GM21515 (cell line): Measurements from ENCODE around the gene RSPO1.
"Not testable (repeated sequence)": the region's sequence is repeated elsewhere in the genome, so short reads cannot be mapped to it uniquely, and the experiment has no call there.

Source experiments
- ATAC-seq: cut with Tn5 transposase; IDR thresholded peaks from one replicate; pipeline ENCODE4 v1.9.1; 2021; ENCODE audit not compliant: unreplicated experiment

The RSPO1 gene, protein sequence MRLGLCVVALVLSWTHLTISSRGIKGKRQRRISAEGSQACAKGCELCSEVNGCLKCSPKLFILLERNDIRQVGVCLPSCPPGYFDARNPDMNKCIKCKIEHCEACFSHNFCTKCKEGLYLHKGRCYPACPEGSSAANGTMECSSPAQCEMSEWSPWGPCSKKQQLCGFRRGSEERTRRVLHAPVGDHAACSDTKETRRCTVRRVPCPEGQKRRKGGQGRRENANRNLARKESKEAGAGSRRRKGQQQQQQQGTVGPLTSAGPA

DNA sequence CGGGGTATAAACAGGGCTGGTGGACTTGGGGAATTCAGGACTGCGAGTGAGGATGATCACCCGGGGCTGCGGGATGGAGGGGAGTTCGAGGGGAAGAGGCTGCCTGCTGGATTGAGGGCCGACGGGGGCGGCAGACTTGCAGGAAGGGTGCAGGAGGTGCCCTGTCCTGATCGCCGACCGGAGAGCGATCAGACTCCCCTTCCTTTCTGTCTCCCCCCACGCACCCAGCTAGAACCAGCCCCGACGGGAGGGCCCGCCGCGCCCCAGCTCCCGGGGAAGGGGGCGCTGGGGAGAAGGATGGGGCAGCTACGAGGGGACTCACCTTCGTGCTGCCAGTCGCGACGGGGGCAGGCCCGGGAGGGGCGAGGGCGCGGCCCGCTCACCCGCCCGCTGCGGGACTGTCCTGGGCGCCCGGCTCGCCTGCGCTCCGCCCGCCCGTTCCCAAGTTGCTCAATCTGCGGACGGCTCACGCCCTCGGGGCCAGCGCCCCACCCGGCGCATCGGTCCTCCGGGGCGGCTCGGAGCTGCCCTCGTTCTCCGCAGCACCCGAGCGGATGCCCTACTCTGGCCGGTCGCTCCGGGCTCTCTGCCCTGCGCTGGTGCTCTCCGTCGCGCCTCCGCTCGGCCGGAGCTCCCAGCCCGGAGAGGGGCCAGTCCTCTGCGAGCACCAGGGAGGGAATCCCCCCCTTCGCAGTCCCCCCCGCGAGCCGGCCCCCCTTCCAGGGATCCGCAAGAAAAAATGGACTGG is at the start of gene RSPO1:
Gene RSPO1, minus strand, starts transcription at position 649 of the 748 bp plus-strand sequence. CDS start 5,231 bp downstream, outside the sequence.
- no peak for ATAC-seq

DNA sequence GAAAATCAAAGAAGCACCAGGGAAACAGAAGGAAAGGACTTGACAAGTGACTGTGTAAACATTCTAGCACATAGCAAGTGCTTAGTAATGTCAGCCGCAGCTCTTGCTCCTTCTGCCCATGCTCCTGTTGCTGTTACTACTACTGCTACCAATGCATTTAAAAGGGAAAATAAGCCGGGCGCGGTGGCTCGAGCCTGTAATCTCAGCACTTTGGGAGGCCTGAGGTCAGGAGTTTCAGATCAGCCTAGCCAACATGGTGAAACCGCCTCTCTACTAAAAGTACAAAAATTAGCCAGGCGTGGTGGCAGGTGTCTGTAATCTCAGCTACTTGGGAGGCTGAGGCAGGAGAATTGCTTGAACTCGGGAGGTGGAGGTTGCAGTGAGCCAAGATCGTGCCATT is 49.5 kb upstream of the RSPO1 start:
- ATAC-seq, result not testable (repeated sequence)

DNA sequence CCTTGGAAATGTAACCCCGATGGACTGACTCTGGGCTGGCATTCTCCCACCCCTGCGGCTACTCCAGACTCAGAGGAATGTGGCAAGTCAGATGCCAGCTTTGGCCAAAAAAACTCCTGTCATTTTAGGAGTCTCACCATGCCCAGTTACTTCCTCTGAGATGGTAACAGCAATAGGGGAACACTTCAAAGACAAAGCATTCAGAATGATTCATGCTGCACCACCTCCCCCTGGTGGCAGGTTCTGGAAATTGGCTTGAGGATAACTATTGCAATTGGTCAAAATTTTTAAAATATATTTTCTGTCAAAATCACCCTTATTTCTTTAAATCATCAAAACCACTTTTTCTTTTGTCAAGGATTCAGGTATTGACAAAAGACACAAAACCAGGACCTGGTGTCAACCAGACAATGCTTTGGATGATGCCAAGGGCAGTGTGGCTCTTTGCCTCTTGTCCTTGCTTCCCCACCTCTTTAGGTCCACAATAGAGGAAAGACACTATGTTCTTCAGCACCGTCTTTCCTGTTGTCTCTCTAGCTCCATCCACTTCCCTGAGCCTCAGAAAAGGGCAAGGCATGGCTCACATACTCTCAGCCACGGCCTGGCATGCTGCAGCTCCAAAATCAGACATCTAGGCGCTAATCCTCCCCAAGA is 47.8 kb upstream of the RSPO1 start:
- no peak for ATAC-seq

DNA sequence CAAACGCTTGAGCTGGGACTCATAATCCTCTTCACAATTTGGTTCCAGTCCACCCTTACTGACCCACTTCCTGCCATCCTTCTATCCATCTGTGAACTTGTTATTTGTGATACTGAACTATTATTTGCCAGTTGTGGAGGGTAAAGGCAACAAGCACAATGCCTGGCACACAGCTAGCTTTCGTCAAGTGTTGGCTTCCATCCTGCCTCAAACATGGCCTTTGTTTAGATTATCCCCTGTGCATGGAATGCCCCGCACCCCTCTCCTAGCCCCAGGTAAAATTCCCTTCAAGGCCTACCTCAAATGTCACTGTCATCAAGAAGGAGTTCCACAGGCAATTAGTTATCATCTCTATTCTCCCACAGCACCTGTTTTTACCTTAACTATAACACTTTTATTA is 46.2 kb upstream of the RSPO1 start:
- no peak for ATAC-seq

DNA sequence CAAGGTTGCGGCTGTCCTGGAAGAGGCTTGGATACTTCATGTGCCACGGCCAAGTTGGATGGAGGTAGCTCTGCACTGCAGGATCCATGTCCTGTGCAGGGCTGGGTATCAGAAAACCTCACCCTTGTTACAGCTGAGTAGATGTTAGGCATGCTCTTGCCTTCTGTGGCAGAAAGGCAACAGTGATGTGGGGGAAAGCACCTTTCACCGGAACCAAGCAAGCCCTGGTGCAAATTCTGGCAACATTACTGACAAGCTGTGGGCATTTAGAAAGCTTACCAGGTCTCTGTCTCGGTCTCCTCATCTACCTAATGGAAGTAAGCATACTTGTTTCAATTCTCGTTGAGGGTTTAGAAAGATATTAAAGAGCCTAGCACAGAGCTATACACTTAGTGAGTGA is 43.1 kb upstream of the RSPO1 start:
- no peak for ATAC-seq

DNA sequence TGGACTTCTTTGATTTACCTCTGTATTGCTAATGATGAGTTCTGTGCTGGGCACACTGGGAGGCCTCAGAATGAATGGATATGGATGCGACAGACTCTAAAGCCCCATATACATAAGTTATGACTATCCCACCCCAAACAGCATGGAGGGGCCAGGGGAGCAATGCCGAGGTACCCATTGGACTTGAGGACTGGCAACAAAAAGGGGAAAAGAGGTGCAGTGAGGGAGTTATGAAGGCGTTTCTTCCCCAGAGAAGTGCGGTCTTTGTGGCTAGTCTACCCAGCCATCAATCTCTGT is 42.4 kb upstream of the RSPO1 start:
- ATAC-seq, result no peak

DNA sequence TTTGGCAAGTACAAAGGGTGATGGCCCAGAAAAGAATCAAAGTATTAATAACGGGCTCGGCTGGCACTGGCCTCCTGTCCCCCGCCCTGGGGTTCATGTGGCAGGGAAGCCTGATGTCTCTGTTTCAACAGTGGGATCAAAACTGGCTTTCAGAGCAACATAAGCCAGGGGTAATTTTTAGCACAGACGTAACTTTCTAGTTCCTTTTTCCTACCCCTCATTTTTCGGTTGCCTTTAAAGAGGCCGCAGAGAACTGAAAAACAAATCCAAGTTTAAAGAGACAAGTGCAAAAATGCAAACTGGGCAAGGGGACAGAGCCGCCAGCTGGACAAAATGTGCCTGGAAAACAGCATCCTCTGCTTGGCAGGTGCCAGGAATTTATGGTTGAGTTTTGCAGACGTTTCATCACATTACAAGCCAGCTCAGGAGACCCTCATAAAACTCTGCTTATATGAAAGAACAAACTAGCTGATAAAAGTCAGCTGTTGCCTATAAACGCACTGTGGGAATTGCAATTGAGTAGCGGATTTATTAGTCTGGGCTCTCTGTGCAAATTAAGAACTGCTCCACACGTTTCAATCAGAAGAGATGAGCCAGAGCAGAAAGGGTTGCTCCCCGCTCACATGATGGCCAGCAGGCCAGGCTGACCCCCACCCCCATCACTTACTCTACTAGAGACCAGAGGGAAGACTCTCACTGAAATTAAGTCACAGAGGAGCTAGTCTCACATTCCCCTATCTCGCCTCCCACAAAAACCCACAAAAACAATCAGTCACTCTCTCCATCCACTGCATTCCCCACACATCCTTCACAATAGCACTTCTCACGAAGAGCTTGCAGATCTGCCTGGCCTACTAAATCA is 41.8 kb upstream of the RSPO1 start:
- ATAC-seq, result no peak

DNA sequence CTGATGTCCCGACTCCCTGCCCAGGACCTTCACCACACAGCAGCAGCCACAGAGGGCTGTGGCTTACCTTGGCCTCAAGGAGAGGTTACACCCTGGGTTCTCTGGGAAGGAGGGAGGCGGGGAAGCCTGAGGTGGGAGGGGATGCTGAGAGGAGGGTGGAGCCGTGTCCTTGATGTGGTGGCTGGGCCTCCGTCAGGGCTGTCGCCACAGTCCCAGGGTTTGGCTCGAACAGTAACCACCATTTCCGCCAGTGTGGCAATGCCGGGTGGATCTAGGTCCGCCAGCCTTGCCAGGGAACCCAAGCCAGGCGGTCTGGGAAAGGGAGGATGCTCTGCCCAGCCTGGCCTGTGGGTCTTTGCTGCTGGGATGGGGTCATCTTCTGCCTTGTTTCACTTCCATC is 39.2 kb upstream of the RSPO1 start:
- no peak for ATAC-seq

DNA sequence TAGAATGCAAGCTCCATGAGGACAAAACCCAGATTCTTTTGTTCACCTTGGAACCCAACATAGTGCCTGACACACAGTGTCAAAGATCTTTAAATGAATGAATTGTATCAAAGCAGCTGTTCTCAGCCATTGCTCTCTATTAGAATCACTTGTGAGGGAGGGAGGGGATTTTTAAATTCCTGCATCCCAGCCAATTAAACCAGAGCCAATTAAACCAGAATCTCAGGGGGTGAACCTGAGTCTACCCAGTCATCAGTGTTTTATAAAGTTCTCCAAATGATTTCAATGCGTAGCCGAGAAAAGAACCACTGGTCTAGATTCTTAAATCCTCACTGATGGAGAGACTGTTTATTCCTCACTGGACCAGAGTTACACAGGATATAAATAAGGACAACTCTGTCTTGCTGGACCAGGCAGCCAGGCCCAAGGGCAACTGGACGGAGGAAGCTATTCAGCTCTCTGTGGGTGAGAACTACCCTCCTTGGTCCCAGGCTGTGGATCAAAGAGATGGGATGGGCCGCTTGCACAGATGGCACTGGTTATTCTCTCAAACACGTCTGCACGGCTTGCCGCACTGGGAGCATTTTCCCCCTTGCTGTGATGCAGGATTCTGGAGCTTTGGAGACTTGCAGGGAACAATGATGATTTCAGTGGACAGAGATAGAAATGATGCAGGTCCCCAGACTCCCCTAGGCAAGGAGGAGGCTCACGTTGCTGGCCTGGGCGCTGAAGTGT is 37.6 kb upstream of the RSPO1 start:
- ATAC-seq, result no peak

DNA sequence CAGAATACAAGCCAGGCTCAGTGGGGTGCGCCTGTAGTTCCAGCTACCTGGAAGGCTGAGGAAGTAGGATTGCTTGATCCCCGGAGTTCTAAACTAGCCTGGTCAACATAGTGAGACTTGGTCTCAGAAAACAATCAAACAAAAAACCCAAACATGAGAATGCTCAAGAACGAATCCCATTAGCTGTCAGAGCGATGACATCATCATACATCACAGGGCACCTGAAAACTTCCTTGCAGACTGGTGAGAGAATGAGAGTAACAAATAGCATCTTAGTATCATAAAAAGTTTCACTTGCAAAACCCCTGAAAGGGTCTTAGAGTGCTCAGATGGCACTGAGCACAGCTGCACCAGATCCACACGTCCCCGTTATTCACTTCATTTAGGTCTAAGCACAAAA is 36.6 kb upstream of the RSPO1 start:
- no peak for ATAC-seq

DNA sequence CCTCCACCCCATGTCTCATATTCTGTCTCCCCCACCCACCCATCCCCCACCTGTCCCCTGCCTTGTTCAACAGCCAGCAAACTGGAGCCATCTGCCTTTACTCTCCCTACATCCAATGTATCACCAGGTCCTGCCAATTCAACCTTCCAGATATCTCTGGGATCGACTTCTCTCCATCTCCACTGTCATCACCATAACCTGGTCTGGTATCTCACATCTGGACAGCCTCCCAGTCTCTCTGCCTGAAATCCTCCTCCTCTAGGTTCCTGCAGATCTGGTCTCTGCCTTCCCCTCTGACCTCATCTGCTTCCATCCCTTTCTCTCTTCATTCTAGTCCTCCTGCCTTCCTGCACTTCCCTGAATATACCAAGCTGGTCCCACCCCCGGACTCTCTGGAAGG is 35.4 kb upstream of the RSPO1 start:
- no peak for ATAC-seq

DNA sequence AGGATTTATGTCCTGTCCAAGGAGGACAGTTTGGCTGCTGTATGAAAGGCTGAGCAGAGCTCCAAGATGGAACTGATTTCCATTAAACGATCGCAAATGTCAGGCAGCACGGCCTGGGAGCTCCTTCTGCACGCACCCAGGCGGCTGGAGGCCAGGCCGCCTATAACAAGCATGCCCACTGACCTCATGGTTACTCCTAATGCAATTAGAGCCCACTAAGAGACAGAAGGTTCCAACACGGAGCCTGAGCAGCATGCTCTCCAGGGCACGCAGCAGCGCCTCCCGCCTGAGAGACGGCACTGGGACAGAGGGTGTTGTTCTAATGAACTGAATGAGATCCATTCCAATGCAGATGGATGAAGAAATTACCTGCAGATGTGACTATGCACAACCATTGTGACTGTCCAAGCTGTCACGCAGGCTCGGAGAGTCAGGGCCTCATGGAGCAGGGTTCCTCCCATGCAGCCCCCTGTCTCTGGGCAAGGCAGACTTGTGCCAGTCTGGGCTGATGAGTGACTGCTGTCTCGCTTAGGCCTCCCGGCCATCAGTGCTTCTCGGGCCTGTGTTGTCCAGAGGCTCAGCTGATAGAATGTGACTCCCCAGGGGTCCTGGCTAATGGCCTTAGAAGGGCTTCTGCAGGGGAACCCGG is 32.5 kb upstream of the RSPO1 start:
- no peak for ATAC-seq

DNA sequence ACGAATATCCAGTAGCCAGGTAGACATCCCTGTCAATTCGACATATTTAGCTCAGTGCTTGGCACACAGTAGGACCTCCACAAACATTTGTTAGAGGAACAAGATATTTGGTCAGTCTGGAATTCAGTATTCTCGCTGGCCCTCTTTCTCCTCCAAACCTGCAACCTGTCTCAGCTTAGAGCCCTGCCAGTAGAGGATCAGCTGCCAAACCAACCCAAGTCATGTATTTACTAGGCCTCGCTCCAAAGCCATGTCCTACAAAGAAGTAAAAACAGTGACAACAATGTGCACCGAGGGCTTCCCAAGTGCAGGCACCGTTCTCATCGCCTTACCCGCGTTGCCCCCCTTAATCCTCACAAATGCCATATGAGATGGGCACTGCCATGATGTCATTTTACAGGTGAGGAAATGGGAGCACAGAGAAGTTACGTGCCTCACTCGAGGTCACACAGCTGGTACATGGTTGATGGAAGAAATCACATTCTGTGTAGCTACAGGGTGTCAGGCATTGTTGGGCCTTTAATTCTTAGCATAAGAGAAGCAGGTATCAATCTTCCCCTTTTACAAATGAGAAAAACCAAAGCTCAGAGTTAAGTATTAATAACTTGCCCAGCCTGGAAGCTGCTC is 31.7 kb upstream of the RSPO1 start:
- ATAC-seq, result no peak

DNA sequence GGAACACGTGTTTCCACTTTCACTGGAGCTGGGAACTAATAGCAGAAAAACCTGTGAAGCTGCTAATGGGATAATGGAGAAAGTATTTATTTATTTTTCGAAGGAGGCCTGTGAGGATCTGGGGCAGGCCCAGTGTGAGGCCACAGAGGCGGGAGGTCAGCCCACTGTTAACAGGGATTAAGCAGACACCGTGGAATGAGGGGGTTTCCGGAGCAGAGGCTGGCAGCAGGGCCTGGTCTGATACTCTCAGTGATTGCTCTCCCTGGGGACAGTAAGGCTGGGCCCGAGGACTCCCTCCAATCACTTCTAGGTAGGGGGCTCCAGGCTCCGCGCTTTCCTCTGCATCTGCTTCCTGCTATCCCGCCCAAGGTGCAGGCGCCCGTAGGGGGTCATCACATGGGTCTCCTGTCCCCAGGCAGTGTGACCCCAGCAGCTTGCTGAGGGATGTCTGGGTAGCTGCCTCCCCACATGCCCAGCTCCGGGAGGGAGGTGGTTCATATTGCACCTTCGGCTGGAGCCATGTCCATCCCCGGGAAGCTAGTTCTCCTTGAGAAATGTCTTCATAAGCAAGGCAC is 28.8 kb upstream of the RSPO1 start:
- no peak for ATAC-seq

DNA sequence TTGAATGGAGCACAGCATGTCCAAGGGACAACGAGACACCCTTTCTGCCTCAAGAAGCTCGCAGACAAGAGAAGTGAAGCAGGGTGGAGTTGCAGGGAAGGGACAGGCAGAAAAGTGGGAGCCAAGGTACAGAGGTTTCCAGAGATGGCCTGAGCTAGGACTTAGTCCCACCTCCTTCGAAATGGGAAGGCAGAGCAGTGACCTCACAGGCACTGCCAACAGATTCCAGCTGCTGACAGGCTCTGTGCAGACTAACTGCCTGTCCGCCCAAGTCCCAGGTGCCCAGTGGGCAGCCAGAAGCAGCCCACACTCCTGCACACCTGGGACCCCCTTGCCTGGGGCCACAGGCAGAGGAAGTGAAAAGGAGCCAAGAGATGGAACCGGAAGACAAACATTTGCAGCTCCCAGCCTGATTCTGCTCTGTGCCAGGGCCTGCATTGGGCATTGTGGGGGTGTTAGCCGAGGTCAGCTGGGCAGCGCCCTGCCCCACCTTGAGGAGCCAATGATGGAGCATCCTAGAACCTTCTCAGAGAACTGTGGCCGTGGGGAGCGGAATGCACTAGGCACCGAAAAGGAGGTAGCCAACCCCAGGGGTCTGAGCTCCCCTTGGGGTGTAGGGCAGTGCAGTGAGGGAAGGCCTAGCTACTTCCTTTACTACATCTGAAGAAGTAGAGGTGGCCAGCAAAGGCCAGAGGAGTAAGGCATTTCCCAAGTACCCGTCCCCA is 27.5 kb upstream of the RSPO1 start:
- no peak for ATAC-seq

DNA sequence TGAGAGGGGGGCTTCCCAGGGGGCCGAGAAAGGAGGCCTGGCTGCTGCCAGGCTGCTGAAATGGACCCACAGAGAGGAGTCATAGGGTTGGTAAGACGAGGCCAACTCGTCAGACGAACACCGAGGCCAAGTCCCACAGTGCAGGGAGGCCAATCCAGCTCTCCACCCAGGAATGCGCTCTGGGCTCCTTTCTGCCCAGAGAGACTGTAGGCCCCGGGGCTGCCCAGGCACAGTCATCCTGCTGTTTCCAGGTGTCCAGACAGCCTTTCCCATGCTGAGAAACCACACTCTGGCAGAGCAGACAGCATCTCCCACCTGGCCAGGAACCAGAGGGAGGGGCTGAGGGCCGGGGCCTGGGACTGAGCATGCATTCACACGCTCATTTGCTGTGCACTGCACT is 26.7 kb upstream of the RSPO1 start:
- no peak for ATAC-seq

DNA sequence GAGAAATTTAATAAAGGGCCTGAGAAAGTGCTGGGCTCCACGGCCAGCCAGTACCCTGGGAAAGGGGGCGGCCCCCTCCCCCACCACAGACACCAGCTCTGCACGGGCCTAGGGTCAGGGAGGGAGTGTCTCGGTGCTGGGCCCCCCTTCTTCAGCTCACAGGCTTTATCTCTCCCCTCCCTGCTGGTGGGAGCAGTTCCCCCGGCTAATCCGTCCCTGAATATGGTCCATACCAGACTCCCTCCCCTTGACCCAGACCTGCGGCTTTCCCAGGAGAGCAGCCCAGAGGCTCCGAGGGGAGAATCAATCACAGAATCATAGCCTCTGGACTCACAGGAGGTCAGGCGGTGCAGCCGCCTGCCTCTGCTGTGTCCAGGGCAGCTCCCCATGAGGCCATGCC is 26.0 kb upstream of the RSPO1 start:
- ATAC-seq, result no peak

DNA sequence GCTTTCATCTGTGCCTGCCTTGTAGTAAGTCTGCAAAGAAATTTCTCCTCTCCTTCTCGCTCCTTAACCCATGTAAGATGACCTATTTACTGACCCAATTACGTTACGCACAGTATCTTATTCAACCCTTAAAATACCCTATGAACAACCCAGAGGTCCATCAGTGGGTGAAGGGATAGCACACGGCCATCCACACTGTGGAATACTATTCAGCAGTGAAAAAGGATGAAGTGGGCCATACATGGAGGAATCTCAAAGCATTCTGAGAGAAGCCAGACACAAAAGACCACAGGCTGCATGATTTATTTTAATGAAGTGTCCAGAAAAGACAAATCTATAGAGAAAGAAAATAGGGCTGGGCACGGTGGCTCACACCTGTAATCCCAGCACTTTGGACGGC is 23.8 kb upstream of the RSPO1 start:
- no peak for ATAC-seq
